ENCODE results near the gene FBLN1.

The FBLN1 gene

GRCh38 chr22:45563362-45564040 lies 60.8 kb downstream of the FBLN1 start:
- no peak overlapping the region for H3K27ac ChIP-seq
- TF ChIP-seq CTCF (conservative IDR thresholded peaks at IDR 0.05) = no peak
- TF ChIP-seq ZFX (IDR thresholded peaks at IDR 0.05) = no peak

- no peak overlapping the region for H3K27ac ChIP-seq
Observed at GRCh38 chr22:45564349-45565030, 61.8 kb downstream of the FBLN1 start.

GRCh38 chr22:45565171-45565570 lies 62.5 kb downstream of the FBLN1 start:
- H3K27ac ChIP-seq = no peak overlapping the region
- no peak for TF ChIP-seq ZFX (IDR thresholded peaks at IDR 0.05)
- TF ChIP-seq CTCF (conservative IDR thresholded peaks at IDR 0.05) = no peak

More at GRCh38 chr22:45564349-45565030, 61.8 kb downstream of the FBLN1 start:
- TF ChIP-seq CTCF (conservative IDR thresholded peaks at IDR 0.05) = no peak
- TF ChIP-seq ZFX (IDR thresholded peaks at IDR 0.05) = no peak

GRCh38 chr22:45565973-45566372 lies 63.3 kb downstream of the FBLN1 start:
- no peak for TF ChIP-seq CTCF (conservative IDR thresholded peaks at IDR 0.05)
- TF ChIP-seq ZFX (IDR thresholded peaks at IDR 0.05) = no peak

GRCh38 chr22:45568213-45568612 lies 65.5 kb downstream of the FBLN1 start:
- TF ChIP-seq ZFX (IDR thresholded peaks at IDR 0.05) (no peak), CTCF (conservative IDR thresholded peaks at IDR 0.05) (no peak)

More at GRCh38 chr22:45565973-45566372, 63.3 kb downstream of the FBLN1 start:
- H3K27ac ChIP-seq = no peak overlapping the region

GRCh38 chr22:45571089-45571488 lies 68.4 kb downstream of the FBLN1 start:
- H3K27ac ChIP-seq = no peak overlapping the region
- TF ChIP-seq CTCF (conservative IDR thresholded peaks at IDR 0.05) (no peak), ZFX (IDR thresholded peaks at IDR 0.05) (no peak)

More at GRCh38 chr22:45568213-45568612, 65.5 kb downstream of the FBLN1 start:
- H3K27ac ChIP-seq = no peak overlapping the region

GRCh38 chr22:45572444-45572843 lies 69.8 kb downstream of the FBLN1 start:
- TF ChIP-seq CTCF (conservative IDR thresholded peaks at IDR 0.05) (no peak), ZFX (IDR thresholded peaks at IDR 0.05) (no peak)
- no peak overlapping the region for H3K27ac ChIP-seq

Measured in C4-2B (cell line).